ENCODE data around the gene FBXO8.

- TF ChIP-seq EZH2phosphoT487 (IDR thresholded peaks at IDR 0.05; ENCODE audit: borderline replicate concordance, low read length) = no peak
- no peak for TF ChIP-seq CTCF (IDR thresholded peaks at IDR 0.05; ENCODE audit: low read depth, low read length, poor library complexity, severe bottlenecking)
Observed at GRCh38 chr4:174317531-174317930, 34.1 kb upstream of the FBXO8 start.
